GM19372 (cell line): ENCODE results near the gene ORAI1.
"Not testable (repeated sequence)": the region's sequence is repeated elsewhere in the genome, so short reads cannot be mapped to it uniquely, and the experiment has no call there.

Experiments
- ATAC-seq: cut with Tn5 transposase; IDR thresholded peaks from one replicate; pipeline ENCODE4 v1.9.1; 2021; ENCODE audit warnings: mild to moderate bottlenecking, low read depth, moderate library complexity; ENCODE audit not compliant: unreplicated experiment

ORAI1 gene

GRCh38 chr12:121641343-121641630, 15.0 kb downstream of the ORAI1 start:
- ATAC-seq, result no peak

DNA sequence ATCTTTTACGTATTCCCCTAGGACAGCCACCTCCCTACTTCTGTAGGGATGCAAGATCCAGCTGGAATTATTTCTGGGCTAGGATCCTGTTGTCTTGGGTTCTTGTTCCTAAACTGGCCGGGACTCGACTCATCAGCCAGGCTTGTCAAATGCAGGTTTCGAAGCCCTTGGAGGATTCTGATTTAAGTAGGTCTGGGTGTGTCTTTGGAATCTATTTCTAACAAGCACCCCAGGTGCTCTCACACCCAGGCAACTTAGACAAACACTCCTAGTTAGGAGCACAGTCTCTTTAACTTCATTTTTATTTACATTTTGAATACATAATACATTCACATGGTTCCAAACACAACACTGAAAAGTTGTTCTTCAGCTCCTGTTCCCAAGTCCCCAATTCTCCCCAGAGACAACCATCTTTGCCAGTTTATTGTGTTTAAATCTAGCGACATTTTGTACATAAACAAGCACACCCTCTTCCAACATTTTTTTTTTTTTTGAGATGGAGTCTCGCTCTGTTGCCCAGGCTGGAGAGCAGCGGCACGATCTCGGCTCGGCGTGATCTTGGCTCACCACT, 22.2 kb downstream of the ORAI1 start:
- ATAC-seq, result no peak

DNA sequence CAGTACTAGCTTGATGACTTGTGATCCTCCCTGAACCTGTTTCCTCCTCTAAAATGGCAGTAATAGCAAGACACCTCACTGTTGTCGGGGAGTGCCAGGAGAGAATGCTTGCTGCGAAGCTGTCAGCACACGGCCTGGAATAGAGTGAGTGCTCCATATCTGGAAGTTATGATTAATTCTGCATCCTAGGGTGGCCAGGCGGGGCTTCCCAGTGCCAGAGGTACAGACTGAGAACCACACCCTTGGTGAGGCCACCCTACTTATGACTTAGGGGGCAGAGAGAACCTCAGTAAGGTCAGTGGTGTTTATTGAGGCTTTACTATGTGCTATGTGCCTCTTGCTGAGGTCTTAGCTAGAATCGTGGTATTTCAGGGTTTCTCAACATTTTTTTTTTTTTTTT, 23.0 kb downstream of the ORAI1 start:
- no peak for ATAC-seq

- ATAC-seq, result no peak
Measured at GRCh38 chr12:121649819-121650353, 23.6 kb downstream of the ORAI1 start.

- ATAC-seq, result no peak
Measured at GRCh38 chr12:121651320-121651719, 25.0 kb downstream of the ORAI1 start.

- ATAC-seq, result no peak
Measured at GRCh38 chr12:121652767-121653497, 26.6 kb downstream of the ORAI1 start.

DNA sequence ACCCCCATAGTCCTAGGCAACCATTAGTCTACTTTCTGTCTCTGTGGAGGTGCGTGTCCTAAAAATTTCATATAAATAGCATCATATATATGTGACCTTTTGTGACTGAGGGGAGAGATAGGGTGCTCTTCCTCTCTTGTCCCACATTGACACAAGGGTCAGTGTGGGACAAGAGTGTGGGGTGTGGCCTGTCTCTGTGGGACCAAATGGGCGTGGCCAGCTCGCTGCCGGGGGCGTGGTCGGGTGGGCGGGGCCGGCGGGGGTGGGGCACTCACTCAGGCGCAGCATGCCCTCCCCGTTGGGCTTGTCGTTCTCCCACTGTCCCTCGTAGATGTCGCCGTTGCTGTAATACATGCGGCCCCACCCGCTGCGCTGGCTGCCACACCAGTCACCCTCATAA, 27.7 kb downstream of the ORAI1 start:
- ATAC-seq, result no peak

- no peak for ATAC-seq
Measured at GRCh38 chr12:121656122-121656521, 29.8 kb downstream of the ORAI1 start.

- no peak for ATAC-seq
Measured at GRCh38 chr12:121657305-121658008, 31.1 kb downstream of the ORAI1 start.

DNA sequence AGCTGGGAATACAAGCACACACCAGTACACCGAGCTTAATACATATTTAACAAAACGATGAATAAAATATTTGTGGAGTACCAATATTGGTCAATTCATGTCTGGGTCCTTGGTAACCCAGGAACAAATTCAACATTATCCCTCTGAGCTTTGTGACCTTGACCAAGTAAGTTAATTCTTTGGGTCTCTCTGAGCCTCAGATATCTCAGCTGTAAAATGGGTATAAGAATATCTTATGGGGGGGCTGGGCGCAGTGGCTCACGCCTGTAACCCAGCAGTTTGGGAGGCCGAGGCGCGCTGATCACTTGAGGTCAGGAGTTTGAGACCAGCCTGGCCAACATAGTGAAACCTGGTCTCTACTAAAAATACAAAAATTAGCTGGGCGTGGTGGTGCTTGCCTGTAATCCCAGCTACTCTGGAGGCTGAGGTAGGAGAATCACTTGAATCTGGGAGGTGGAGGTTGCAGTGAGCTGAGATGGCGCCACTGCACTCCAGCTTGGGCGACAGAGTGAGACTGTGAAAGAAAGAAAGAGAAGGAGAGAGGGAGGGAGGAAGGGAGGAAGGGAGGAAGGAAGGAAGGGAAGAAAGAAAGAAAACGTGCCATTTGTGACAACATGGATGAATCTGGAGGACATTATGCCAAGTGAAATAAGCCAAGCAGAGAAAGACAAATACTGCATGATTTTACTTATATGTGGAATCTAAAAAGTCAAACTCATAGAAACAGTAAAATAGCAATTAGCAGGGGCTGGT, 35.2 kb downstream of the ORAI1 start:
- not testable (repeated sequence) for ATAC-seq

GRCh38 chr12:121663610-121663929, 37.2 kb downstream of the ORAI1 start:
- no peak for ATAC-seq

GRCh38 chr12:121666829-121667228, 40.5 kb downstream of the ORAI1 start:
- ATAC-seq, result not testable (repeated sequence)

DNA sequence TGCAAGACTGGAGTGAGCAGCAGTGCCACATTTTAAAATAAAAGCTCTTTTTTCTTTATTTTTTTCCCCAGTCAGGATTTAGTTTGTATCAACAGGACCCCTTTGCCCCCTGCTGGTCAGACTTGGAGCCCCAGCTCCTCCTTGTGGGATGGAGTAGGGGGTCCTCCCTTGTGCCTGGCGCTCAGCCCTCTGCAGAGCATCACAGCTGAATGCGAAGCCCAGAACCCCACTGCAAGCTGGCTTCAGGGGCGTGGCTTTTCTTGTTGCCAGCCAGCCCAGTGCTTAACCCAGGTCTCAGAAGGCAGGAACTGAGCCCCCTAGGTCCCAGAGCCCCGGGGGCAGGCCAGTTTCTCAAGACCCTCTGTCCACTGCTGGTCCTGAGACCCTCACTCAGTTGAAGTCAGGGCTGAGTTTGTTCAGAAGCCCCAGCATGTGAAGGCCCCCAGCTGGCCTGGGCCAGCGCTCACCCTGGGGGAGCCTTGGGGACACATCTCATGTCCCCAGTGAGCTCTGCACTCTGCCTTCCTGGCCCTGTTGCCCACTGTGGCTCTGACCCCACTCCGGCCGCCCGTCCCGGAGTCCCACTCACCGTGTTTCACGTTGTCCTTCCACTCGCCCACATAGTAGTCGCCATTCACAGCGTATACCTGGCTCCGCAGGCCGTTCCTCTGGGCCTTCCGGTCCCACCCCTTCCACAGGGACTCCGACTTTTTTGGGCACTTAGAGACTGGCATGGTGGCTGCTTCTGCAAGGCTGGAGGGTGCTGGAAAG, 42.6 kb downstream of the ORAI1 start:
- no peak for ATAC-seq

- ATAC-seq, result no peak
Measured at GRCh38 chr12:121669521-121669900, 43.2 kb downstream of the ORAI1 start, which contains the start of gene MORN3. Gene MORN3, minus strand, starts transcription at chr12:121669654. Its CDS starts 171 bp downstream, at chr12:121669483.

GRCh38 chr12:121673013-121673511, 46.7 kb downstream of the ORAI1 start:
- ATAC-seq, result no peak

DNA sequence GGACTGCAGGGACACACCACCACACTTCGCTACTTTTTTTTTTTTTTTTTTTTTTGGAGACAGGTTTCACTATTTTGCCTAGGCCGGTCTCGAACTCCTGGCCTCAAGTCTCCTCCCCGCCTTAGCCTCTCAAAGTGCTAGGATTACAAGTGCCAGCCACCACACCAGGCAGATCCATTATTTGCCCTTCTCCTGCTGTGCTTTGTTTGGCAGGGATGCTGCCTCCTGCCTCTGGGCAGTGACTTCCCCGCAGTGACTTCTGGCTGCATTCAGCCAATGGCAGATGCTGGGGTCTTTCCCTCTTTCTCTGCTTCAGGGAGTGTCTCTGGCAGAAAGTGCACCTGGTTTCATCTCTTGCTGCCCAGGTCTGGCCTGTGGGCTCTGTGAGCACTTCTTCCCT, 49.9 kb downstream of the ORAI1 start:
- no peak for ATAC-seq

GRCh38 chr12:121678305-121678704, 52.0 kb downstream of the ORAI1 start:
- ATAC-seq, result no peak

DNA sequence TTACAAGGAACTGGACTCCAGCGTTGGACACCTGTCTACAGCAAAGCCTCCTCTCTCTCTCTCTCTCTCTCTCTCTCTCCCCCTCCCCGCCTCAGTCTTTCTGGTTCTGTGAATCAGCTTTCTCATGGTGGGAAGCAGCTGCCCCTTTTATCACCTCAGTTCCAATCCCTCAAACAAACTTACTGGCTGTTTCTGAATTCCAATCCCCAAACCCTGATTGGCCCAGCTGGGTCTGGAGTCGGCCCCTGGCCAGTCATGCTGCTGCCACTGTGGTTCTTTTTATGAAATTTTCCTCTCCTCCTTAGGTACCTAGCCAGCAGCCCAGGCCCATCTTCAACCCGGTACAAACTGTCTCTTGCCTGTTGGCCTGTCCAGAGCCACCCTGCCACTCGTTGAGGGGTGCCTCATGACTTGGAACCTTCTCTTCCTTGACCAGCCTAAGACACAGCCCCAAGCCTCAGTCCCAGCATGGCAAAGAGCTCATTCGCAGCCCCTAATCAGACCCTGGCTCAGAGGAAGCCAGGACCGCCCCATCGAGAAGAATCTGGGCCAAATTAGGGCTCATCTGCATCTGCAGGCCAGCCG, 52.5 kb downstream of the ORAI1 start:
- ATAC-seq, result no peak

DNA sequence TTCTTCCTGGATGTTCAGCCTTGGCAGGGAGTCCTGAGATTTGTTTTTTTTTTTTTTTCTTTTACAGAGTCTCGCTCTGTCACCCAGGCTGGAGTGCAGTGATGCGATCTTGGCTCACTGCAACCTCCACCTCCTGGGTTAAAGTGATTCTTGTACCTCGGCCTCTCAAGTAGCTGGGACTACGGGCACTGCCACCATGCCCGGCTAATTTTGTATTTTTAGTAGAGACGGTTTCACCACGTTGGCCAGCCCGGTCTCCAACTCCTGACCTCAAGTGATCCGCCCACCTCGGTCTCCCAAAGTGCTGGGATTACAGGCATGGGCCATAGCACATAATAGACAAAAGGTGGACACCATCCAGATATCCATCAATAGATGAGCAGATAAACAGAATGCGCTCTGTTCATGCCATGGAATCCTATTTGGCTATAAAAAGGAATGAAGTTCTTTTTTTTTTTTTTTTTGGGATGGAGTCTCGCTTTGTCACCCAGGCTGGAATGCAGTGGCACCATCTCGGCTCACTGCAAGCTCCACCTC, 53.4 kb downstream of the ORAI1 start:
- ATAC-seq, result not testable (repeated sequence)

DNA sequence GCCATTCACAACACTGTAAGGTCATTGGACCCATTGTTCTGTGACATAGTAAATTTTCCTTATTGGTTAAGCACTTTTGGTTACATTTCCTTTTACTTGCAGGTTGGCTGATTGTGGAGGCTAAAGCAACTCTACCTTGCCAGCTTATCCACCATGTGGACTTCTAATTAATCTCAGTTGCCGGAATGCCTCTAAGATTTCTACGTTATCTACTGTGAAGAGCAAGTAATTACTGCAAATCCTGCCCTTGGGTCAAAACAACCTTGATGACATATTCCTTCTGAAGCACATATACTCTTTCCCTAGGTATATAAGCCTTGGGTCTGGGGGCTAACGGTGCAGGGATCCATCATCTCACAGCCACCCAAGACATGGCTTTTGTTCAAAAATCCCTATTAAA, 62.6 kb downstream of the ORAI1 start:
- no peak for ATAC-seq
